A673 (cell line): Measurements from ENCODE around the gene ABCD3. TPM values are rescaled to one million over a fixed set of nuclear protein-coding genes. Genes with fewer than 3 reads are reported as not detected.

Source experiments
- BruUV-seq: library from RNA; stranded (reverse); fragments of 400-500 nt; replicated peaks from 2 replicates; lab custom pipeline; 2021; lab: Mats Ljungman, UMichigan
- CTCF ChIA-PET: fragments of 300-600 bp; sonication (Branson Sonifier 250); formaldehyde crosslinking; loops from one replicate; lab custom pipeline; 2022; ENCODE audit warnings: antibody characterized with exemption; lab: Charles Lee
- POLR2A ChIA-PET: fragments of 300-600 bp; sonication (Branson Sonifier 250); formaldehyde crosslinking; loops from one replicate; lab custom pipeline; 2022; ENCODE audit warnings: antibody characterized with exemption; ENCODE audit not compliant: low non-redundant PET; lab: Charles Lee
- DNase-seq: peaks from one replicate; pipeline ENCODE4 v3.0.0-alpha.2; 2015; ENCODE audit warnings: low spot score
- H3K27ac ChIP-seq: fragments of 200-600 bp; sonication (generic); 2 replicates; pipeline ENCODE4 v1.5.1; 2016; ENCODE audit warnings: mixed run types, low read depth, mild to moderate bottlenecking, mixed read lengths, antibody characterized with exemption, low read length; ENCODE audit not compliant: poor library complexity, severe bottlenecking
- H3K27me3 ChIP-seq: fragments of 200-600 bp; sonication (generic); replicated peaks from 2 replicates; pipeline ENCODE4 v1.6.1; 2017; ENCODE audit warnings: mixed run types, low read depth, mild to moderate bottlenecking, mixed read lengths, antibody characterized with exemption, low read length; ENCODE audit not compliant: insufficient read depth, poor library complexity
- H3K36me3 ChIP-seq: fragments of 200-600 bp; sonication (generic); 2 replicates; pipeline ENCODE4 v1.6.1; 2016; ENCODE audit warnings: mixed run types, mild to moderate bottlenecking, mixed read lengths, antibody characterized with exemption, low read length; ENCODE audit not compliant: insufficient read depth, poor library complexity, severe bottlenecking
- H3K4me1 ChIP-seq: fragments of 200-600 bp; sonication (generic); 2 replicates; pipeline ENCODE4 v1.6.1; 2017; ENCODE audit warnings: mixed run types, mild to moderate bottlenecking, mixed read lengths, antibody characterized with exemption, low read length; ENCODE audit not compliant: insufficient read depth, poor library complexity, severe bottlenecking
- H3K4me3 ChIP-seq: fragments of 200-600 bp; sonication (generic); 2 replicates; pipeline ENCODE4 v1.5.1; 2016; ENCODE audit warnings: low read depth, mixed run types, mild to moderate bottlenecking, mixed read lengths, low read length; ENCODE audit not compliant: poor library complexity, severe bottlenecking
- H3K9me3 ChIP-seq: fragments of 200-600 bp; sonication (generic); 2 replicates; pipeline ENCODE4 v1.6.1; 2016; ENCODE audit warnings: mixed run types, low read depth, mild to moderate bottlenecking, mixed read lengths, antibody characterized with exemption, low read length; ENCODE audit not compliant: poor library complexity, severe bottlenecking
- CTCF ChIP-seq: fragments of 300-800, 200-600 bp; sonication (generic); conservative IDR thresholded peaks from 2 replicates; pipeline ENCODE4 v1.5.1; 2017; ENCODE audit warnings: low read depth, mild to moderate bottlenecking, antibody characterized with exemption, low read length, moderate library complexity, mixed read lengths
- EZH2 ChIP-seq: fragments of 200-600 bp; sonication (generic); IDR thresholded peaks from 2 replicates; pipeline ENCODE4 v1.6.1; 2017; ENCODE audit warnings: borderline replicate concordance, low read depth, mild to moderate bottlenecking, mixed read lengths, antibody characterized with exemption, low read length; ENCODE audit not compliant: poor library complexity, severe bottlenecking
- intact Hi-C: fragments of 100-400 bp; cut with micrococcal nuclease; formaldehyde crosslinking; loops from one replicate; pipeline ENCODE4 v1.10.0; 2022; ENCODE audit not compliant: unreplicated experiment
- total RNA-seq: library from RNA; stranded (reverse); gene quantifications from 2 replicates; pipeline ENCODE4 v1.2.3, GENCODE V29; 2021

ABCD3 gene
- total RNA-seq, 1 experiment from 2014 or later, result 65.0 TPM

DNA sequence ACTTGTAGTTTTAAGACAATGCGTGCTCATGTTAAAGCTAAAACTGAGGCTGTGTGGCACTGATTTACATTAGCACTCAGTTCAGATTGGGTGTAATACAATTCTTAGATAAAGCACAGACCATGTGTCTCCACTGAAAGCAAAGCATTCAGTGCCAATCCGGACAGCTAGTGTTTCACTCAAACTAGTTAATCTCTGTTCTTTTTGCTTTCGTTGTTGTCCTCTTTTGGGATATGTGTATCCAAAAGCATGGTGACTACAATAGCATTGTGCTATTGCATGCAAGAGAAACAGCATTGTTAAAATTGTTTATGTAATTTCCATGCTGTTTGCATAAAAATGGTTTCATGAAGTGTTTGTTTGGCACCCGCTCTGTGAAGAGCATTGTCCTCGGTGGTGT, 68.8 kb downstream of the ABCD3 start:
- CTCF ChIA-PET, result no interaction called here
- DNase-seq, result no peak
- no TSS peak for BruUV-seq

DNA sequence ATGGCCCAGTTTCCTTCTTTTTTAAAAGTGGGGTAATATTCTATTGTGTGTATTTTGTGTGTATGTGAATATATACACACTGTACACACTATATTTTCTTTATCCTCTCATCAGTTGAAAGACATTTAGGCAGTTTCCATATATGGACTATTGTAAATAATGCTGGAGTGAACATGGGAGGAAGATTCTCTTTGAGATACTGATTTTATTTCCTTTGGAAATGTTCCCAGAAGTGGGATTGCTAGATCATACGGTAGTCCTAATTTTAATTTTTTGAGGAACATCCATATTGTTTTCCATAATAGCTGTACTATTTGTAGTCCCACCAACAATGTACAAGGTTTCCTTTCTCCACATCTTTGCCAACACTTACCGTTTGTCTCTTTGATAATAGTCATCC, 72.4 kb downstream of the ABCD3 start:
- Histone ChIP-seq H3K36me3 (peaks cover 11% of the 10 kb centered on the region), H3K27me3 (no peaks in the 10 kb centered on the region), H3K9me3 (no peaks in the 10 kb centered on the region), H3K27ac (no peak overlapping the region), H3K4me3 (no peak overlapping the region), H3K4me1 (no peaks in the 10 kb centered on the region)
- BruUV-seq, result no TSS peak
- intact Hi-C loops, result no loop called here
- TF ChIP-seq CTCF (no peak), EZH2 (no peak)
- ChIA-PET POLR2A (interaction anchor here (0.6 kb wide), 1 partner anchor 418 kb away, joined by 3 read pairs; no protein-coding TSS in a partner anchor), CTCF (no interaction called here)
- DNase-seq, result no peak

More for the DNA sequence above, 68.8 kb downstream of the ABCD3 start:
- POLR2A ChIA-PET, result no interaction called here
- Histone ChIP-seq H3K9me3 (no peaks in the 10 kb centered on the region), H3K4me1 (no peaks in the 10 kb centered on the region), H3K36me3 (peaks cover 6% of the 10 kb centered on the region), H3K27ac (no peak overlapping the region), H3K4me3 (no peak overlapping the region), H3K27me3 (no peaks in the 10 kb centered on the region)
- intact Hi-C loops, result no loop called here
- TF ChIP-seq EZH2, result no peak
- no peak for TF ChIP-seq CTCF

GRCh38 chr1:94496076-94496755, 78.0 kb downstream of the ABCD3 start:
- TF ChIP-seq CTCF, result no peak
- no peak for TF ChIP-seq EZH2
- H3K9me3 ChIP-seq, result no peaks in the 10 kb centered on the region
- ChIA-PET CTCF (no interaction called here), POLR2A (no interaction called here)
- H3K36me3 ChIP-seq, result peaks cover 17% of the 10 kb centered on the region
- no peak overlapping the region for H3K27ac ChIP-seq
- H3K4me3 ChIP-seq, result no peak overlapping the region
- DNase-seq, result no peak
- intact Hi-C loops, result no loop called here
- no peaks in the 10 kb centered on the region for H3K4me1 ChIP-seq
- BruUV-seq, result no TSS peak
- no peaks in the 10 kb centered on the region for H3K27me3 ChIP-seq
